ENCODE measurements around the gene ARHGEF3.
"Not testable (repeated sequence)": the region's sequence is repeated elsewhere in the genome, so short reads cannot be mapped to it uniquely, and the experiment has no call there.

ARHGEF3 gene

DNA sequence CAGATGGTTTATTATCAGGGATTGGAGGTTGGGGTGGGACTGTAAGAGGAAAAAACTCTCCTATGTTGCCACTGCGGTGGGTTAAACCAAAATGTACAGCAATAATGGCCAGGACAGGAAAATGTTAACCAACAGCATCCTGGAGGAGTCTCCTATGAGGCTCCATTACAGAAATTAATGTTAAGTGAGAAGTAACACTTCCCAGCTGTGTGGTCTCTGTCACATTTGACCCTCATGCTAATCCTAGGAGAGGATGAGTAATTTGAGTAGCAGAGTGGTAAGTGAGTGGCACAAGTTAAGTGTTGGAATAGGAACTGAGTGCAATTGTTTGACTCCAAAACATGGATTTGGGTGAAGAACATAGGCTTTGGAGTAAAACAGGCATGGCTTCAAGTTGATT, 39.0 kb downstream of the ARHGEF3 start:
- TF ChIP-seq, protein P1, sequence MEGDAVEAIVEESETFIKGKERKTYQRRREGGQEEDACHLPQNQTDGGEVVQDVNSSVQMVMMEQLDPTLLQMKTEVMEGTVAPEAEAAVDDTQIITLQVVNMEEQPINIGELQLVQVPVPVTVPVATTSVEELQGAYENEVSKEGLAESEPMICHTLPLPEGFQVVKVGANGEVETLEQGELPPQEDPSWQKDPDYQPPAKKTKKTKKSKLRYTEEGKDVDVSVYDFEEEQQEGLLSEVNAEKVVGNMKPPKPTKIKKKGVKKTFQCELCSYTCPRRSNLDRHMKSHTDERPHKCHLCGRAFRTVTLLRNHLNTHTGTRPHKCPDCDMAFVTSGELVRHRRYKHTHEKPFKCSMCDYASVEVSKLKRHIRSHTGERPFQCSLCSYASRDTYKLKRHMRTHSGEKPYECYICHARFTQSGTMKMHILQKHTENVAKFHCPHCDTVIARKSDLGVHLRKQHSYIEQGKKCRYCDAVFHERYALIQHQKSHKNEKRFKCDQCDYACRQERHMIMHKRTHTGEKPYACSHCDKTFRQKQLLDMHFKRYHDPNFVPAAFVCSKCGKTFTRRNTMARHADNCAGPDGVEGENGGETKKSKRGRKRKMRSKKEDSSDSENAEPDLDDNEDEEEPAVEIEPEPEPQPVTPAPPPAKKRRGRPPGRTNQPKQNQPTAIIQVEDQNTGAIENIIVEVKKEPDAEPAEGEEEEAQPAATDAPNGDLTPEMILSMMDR (conservative IDR thresholded peaks at IDR 0.05; ENCODE audit: low read length) = no peak
- DNase-seq (ENCODE audit: low read depth) = no peak
- H3K4me3 ChIP-seq (ENCODE audit: low read length) = no peak overlapping the region

DNA sequence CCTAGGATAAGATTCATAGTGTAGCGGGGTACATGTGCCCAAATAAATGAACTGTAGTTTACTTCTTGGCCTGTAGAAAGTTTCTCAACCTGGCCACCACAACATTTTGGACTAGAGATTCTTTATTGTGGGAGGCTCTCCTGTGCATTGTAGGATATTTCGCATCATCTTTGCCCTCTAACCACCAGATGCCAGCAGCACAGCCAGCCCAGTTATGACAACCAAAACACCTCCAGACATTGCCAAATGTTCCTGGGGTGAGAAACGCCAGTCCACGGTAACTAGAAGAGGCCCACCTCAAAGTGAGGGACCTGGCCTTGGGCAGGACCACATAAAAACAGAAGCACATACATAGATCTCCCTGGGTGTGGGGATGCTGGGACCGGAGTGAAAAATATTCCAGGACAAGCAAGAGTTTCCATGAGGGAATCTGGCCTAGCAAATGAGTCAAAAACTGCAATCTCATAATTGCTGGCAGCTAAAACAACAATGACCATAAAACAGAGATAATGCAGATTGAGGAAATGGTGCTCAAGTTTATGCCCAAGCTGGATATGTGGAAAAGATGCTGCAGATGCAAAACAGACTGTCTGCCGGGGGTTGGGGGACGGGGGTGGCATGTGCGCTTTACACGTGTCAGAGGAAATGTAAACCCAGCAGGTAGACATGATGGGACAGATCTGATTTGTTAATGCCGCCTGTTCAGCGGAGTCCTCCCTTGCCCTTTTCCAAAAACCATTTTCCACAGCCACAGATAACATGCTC, 39.7 kb downstream of the ARHGEF3 start:
- TF ChIP-seq, protein P1 (conservative IDR thresholded peaks at IDR 0.05; ENCODE audit: low read length) = no peak
- H3K4me3 ChIP-seq (ENCODE audit: low read length) = no peak overlapping the region
- DNase-seq (ENCODE audit: low read depth) = peak; percentile 32

DNA sequence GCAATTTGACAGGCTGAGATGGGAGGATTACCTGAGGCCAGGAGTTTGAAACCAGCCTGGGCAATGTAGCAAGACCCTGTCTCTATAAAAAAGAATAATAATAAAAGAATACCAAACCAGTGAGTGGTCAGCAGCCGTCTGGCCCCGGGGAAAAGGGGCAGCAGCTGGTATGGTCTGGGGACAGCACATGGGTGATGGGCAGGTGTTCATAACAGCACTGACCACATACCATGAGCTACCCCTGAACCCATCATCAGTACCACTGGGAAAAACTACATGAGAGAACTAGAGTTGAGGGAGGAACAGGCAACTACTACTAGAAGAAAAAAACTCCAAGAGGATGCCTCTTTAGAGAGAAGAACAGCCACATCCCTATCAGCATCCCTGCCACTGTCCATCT, 40.7 kb downstream of the ARHGEF3 start:
- no peak for DNase-seq (ENCODE audit: low read depth)
- TF ChIP-seq, protein P1 (conservative IDR thresholded peaks at IDR 0.05; ENCODE audit: low read length) = no peak
- H3K4me3 ChIP-seq (ENCODE audit: low read length) = no peak overlapping the region

DNA sequence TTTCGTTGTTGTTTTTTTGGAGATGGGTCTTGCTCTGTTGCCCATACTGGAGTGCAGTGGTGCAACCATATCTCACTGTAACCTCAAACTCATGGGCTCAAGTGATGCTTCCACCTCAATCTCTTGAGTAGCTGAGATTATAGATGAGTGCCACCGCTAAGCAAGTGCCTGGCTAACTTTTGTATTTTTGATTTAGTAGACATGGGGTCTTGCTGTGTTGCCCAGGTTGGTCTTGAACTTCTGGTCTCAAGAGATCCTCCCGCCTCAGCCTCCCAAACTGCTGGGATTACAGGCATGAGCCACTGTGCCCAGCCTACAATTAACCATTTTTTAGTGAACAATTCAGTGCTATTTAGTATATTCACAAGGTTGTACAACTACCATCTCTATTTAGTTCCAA, 42.2 kb downstream of the ARHGEF3 start:
- H3K4me3 ChIP-seq (ENCODE audit: low read length) = no peak overlapping the region
- no peak for DNase-seq (ENCODE audit: low read depth)
- TF ChIP-seq, protein P1 (conservative IDR thresholded peaks at IDR 0.05; ENCODE audit: low read length) = no peak

DNA sequence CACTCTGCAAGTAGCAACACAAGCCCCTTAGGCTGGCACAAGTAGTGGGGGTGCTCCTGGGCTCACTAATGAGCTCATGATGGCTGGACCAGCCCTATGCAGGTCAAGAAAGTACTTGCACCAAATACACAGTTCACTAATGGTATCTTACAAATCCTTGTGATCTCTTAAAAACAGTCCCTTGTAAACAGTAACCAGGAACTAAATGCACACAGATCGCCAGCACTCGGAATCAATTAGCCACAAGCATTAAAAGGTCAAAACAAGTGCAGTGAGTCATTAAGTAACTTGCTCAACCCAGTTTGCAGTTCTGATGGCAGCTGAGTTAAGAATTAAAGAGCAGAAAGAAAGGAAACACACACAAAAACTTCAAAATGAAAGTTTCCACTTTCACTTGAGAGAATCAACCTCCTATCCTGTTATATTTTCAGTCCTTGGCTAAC, 43.2 kb downstream of the ARHGEF3 start:
- DNase-seq (ENCODE audit: low read depth) = peak; percentile 95
- no peak overlapping the region for H3K4me3 ChIP-seq (ENCODE audit: low read length)
- TF ChIP-seq, protein P1 (conservative IDR thresholded peaks at IDR 0.05; ENCODE audit: low read length) = no peak

DNA sequence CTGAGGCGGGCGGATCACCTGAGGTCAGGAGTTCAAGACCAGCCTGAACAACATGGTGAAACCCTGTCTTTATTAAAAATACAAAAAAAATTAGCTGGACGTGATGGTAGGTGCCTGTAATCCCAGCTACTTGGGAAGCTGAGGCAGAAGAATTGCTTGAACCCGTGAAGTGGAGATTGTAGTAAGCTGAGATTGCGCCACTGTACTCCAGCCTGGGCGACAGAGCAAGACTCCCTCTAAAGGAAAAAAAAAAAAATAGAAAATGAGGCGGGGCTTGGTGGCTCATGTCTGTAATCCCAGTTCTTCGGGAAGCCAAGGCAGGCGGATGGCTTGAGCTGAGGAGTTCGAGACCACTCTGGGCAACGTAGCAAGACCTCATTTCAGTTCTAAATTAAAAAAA, 43.7 kb downstream of the ARHGEF3 start:
- H3K4me3 ChIP-seq (ENCODE audit: low read length); DNase-seq (ENCODE audit: low read depth): not testable (repeated sequence)

DNA sequence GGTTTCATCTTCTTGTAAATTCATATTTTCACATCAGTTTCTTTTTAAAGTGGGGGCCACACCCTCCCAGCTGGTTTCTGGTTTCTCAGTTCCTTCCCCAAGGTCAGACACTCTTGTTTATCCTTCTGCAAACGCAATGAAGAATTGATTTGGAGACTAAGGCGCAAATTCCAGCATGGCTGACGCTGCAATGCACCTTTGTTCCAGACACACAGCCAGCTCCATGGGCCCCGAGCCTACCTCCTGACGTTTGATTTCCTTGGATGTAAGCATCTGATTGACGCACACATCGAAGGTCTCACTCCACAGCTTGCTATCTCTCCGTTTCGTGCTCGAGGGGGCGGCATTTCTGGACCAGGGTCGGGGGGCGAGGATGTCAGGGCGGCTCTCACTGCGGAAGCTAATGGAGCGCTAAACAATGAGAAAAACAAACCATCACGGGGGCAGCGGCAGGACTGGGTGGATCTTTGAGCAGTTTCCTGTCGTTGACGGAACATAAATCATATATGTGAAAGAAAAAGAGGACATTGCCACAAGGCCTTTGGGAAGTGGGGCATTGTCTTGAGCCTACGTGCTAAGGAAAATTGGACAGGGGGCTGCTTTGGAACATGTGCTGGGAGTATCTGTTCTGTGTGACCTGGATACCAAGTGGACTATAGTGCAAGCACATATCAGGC, 46.9 kb downstream of the ARHGEF3 start:
- no peak for DNase-seq (ENCODE audit: low read depth)
- TF ChIP-seq, protein P1 (conservative IDR thresholded peaks at IDR 0.05; ENCODE audit: low read length) = no peak
- no peak overlapping the region for H3K4me3 ChIP-seq (ENCODE audit: low read length)

Measured in AG10803 (cell line).